GM18873 (cell line): ENCODE results near the gene CREG2.

ENCODE experiments used
- ATAC-seq: cut with Tn5 transposase; IDR thresholded peaks from one replicate; pipeline ENCODE4 v1.9.1; 2021; ENCODE audit warnings: mild to moderate bottlenecking, moderate library complexity, moderate number of reproducible peaks; ENCODE audit not compliant: unreplicated experiment, low FRiP score

Gene CREG2

DNA sequence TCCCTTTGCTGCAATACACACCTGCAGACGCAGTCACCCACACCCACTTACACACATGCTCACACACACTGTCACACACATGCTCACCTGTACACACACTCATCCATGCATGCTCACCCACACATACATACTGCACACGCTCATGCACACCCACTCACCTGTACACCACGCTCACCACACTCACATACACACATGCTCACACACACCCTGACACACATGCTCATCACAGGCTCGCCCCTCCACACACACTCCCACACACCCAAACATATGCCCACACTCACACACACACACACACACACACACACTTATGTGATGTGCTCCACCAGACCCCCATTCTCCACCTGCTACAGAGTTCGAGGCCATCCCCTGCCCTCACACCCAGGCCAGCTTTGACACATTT lies 22.8 kb upstream of the CREG2 start:
- no peak for ATAC-seq

DNA sequence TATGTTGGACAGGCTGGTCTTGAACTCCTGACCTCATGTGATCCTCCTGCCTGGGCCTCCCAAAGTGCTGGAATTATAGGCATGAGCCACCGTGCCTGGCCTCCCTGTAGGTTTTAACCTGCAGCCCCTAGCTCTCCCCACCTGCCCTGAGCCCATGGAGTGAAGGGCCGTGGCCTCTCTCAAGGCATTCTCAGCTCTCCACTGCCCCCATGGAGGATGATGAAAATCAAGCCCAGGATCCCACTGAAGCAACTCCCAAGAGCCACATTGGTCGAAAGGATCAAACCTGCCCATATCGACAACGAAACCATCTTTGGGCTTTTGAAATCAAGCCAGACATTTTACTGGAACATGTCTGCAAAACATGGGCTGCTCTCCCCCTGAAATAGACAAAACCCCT lies 22.4 kb upstream of the CREG2 start:
- ATAC-seq = no peak

DNA sequence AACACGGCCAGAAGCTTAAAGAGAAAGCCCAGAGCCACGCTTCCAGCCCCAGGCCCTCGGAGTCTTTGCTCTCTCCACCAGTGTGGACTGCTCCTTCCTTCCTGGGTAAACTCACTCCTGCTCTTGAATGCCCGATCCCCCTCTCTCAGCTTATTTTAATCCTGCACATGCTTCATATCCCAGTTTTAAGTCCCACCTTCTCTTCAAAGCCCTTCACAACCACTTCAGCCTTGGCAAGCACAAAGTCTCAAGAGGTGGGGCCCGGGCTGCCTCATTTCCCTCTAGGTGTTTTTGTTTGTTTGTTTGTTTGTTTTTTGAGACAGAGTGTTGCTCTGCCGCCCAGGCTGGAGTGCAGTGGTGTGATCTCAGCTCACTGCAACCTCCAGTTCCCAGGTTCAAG lies 21.6 kb upstream of the CREG2 start:
- no peak for ATAC-seq

DNA sequence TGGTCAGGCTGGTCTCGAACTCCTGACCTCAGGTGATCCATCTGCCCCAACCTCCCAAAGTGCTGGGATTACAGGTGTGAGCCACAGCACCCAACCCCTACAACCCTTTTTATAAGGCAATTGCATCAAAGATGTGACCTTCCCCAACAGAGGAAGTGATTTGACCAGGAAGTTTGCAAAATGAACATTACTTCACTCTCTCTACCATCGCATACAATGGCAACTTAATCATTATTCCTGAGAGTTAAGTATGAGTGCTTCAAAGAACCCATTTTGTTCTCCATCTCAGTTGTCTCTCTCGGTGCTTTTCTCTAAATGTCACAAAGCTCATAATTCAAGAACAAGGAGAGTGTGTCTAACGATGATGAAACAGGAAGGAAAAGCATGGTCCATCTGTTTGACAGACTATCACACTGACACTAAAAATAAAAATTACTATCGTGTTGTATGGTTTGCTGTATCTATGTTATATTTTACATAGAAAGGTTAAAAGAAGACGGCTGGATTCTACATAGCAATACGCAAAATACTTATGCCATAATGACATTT lies 18.1 kb upstream of the CREG2 start:
- no peak for ATAC-seq

DNA sequence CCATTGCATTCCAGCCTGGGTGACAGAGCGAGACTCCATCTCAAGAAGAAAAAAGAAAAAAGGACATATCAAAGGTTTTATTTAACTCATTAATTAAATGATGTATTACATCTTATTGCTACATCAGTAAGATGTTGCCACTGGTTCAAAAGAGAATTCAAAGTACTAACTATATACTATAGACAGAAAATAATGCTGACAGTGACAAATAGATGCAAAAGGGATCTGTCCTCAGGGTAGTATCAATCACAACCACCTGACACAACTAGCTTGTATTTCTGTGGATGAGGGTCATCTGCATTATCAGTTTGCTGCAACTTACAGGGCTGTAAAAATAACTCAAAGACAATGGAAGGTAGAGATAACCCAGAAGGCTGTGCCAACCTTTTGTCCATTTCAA lies 16.4 kb upstream of the CREG2 start:
- no peak for ATAC-seq

DNA sequence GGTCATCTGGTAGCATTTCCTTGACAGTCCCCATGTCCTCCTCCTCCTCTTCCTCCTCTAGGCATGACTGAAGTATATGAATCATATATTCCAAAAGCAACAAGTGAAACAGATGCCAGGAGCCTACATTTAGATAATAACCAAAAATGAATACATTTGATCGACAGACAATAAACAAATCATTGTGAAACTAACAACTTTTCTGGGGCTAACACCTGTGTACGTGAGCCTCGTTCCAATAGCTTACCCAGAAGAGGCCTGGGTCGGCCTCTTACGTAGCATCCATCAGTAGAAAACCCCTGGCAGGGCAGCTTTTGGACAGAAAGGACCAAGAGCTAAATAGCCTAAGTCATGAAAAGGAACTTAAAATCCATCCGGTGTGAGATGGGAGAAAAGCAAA lies 15.3 kb upstream of the CREG2 start:
- ATAC-seq = no peak

DNA sequence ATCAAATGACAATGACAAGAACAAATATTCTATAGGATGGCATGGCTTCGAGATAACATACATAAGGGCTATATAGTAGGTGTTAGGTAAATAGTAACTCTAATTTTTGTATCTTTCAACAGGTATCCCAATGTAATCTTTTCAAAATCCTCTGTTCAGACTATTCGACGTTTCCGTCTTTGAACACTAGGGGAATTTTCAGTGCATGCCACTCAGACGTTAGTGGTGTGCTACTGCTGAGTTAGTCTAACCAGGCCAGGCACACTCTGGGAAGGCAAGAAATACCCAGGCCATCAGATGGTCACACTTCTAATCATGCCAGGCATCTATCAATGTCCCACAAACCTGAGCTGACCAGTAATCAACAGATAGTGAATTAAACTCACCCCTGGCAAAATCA lies 14.6 kb upstream of the CREG2 start:
- ATAC-seq = no peak

DNA sequence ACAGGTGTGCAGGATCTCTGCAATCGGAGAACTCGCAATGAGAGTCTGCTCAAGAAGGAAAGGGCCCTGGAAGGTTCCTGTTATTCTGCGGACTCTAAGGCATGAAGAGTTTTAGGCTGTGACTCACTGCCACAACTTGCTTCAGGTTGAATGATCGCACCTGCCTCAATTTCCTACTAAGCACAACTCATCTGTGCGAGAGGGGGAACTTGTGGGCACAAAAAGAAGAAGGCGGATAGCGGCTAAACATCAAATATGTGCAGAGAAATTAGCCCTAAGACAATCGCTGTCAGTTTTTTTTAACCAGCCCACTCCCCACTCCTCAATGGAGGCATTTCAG lies 14.0 kb upstream of the CREG2 start:
- ATAC-seq = no peak

DNA sequence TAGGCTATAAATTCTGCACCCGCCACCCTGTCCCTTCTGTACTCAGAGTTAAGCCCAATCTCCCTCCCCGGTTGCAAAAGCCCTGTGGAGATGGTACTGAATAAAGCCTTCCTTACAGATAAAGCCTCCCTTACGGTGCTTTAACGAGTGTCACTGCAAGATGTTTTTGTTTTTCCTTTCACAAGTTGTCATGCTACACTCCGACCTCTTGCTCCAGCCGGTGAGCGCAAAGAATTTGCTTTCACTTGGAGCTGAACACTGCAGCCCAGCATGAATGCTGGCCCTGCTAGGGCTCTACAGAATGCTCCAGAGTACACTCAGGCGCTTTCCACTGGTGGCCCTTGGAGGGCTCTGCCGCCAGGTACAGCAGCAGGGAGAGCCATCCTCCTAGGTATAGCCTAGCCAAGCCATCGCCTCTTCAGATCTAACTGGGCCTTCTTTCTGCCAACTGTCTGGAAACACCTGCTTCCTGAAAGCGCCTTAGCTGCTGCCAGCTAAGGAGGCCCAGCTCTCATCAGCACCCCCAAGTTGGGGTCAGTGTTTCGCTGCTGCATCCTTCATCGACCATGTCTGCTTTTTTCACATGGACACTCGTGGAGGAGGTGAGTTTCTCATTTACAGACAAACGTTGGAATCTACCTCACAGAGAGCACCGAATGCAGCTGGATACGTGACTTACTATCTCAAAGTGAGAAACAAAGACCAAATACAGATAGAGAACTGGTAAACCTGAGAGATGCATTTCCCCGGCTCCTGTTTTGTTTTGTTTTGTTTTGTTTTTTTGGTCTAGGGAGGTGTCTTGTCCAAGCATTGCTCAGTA lies 13.4 kb upstream of the CREG2 start:
- ATAC-seq = no peak

DNA sequence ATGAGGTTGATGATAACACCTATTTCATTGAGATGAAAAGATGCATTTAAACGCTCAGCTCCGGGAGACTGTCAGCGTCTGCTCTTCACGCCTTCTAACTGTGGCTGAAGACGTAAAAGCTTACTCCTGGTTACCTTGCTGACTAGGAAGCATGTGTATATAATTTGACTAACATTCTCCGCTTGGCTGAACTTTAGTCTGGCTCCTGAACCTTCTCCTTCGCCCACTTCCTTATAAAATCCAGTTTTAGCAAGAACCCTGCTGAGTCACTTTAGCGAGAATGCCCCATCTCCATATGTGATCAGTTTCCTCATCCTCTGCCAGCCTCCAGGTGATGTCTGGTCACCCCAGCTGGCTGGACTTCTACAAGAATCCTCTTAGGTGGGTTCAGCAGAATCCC lies 12.7 kb upstream of the CREG2 start:
- ATAC-seq = no peak

DNA sequence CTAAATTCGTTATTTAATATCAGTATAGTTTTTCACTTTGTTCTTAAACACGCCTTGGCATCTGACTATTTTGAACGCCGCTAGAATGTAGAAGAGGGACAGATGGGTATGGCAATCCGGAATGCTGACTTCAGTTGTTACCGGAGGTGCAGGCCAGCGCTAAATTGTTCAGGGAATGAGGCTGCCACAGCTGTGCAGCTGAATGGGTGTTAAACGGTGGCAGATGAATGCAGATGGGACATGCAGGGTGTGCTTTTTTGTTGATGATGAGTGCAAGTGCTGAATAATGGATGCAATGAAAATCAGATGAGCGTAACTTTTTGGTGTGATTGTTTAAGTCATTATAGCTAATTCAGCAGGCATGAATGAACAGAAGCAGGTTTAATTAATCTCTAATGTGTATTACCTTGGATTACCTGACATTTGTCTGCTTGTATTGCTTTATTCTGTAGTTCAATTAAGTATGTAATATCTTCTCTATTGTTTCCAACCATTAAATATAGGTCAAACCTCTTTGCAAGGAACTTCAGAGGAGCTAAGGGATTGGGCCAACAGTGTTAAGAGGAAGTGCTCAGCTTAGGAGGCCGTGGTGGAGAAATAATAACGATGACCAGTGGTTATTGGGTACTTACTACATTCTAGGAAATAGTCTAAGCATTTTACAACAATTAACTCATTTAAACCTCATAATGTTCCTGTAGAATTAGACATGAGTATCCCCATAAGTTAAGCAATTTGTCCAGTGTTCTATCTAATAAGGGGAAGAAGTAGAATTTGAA lies 11.9 kb upstream of the CREG2 start:
- no peak for ATAC-seq

DNA sequence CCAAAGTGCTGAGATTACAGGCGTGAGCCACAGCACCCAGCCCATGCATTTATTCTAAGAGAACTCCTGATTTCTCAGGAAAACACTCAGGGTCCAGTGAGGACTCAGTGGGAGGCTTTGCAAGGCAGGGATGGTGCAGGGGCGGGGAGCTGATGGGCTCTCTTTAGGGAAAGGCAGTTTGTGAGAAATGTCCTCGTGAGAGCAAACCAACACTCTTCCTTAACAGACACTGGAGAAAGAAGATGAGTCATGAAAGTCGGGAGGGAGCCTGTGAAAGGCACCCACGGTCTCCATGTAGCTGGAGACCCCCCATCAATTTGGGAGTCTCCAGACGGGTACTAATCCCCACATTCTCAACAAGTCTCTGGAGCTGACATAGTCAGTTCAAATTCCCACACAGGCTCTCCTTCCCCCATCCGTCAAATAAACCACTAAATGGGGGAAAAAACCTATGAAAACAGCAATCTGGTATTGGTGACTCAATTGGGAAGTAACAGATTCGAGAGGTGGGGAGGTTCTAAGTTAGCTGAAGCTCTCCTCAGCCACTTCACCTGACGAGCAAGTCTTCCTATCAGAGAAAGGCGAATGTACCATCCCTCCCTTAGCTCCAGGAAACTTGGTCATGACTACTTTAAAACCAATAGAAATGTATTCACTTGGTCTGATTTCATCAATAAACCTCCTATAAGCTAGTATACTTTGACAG lies 11.0 kb upstream of the CREG2 start:
- ATAC-seq = no peak

DNA sequence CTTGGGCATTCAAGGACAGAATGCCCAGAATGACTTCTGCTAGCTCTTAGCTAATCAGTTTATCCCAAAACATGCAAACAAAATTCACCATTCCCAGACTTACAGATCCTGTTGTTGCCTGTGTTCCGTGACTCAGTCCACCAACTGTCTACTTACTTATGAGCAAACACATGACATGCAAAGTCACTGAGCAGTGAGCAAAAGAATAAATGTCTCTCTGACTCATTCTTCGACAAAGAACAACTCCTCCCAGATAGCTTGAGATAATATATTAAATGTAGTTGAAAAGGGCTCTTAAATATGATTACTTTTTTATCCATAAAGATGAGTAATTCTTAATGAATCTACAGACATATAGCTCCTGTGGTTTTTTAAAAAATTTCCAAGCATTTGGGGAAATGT lies 9.0 kb upstream of the CREG2 start:
- ATAC-seq = no peak

DNA sequence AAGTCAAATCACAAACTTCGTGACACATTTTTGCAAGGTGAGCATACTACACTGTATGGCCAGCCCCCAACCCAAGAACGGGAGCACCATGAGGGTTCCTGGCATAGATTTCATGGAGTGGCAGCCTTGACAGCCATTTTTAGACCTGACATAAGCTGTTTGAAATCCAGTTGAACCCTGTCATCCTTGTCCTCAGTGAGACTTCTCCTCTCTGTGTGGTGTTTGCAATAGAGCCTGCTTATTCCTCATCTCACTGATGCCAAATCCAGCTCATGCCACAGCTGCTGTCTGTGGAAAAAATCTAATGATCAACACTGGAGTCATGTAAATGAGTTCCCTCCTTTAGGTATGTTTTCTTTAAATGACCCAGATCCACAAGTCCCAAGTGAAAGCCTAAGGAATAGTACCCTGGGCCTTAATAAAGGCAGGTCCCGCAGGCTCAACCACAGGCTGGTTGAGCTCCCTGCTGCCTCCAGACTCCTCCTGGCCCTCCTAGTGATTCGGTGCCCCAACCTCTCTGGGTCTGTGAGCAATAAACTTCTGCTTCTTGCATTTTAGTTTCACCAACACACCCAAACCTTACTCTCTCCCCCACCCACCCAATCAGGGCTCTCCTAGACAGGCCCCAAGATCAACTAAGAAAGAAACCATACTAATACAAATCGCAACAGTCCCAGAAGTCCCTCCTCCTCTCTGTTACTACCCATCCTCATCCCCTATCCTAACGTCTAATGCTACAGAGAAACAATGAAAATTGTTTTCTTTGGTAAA lies 8.4 kb upstream of the CREG2 start:
- ATAC-seq = no peak

DNA sequence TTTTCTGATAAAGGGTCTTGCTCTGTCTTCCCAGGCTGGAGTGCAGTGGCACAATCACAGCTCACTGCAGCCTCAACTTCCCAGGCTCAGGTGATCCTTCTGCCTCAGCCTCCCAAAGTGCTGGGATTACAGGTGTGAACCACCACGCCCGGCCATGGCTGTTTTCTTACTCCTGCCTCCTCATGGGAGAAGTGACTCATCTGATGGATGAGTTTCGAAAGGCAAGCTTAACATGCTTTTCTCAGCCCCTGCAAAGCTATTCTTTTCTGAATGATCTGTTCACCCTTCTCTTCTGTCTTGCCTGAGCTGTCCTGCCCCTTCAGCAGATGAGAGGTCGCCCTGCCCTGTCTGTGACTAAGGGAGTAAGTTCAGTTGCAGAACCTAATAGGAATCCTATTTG lies 929 bp upstream of the CREG2 start:
- ATAC-seq = no peak

DNA sequence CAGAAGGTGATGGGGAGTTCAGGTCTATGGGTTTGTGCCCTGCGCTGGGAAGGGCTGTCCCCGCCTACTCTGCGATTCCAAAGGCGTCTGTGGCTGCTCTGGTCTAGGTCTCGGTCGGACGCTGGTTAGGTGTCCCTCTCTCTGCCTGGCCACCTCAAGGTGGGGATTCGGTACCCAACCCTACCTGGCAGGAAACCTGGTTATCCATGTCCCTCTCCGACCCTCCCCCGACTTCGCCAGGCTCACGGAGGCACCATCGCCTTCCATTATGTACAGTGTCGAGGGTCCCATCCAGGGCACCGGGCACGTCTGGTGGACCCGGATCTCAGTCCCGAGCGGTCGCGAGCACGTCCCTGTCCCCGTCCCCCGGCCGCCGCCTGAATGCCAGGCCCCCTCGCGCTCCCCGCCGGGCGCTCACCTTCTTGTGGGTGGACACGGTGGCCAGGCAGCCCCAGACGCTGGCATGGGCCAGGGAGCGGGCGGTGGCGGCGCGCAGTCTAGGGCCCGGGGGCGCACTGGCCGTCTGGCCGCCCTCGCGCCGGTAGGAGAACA lies 628 bp downstream of the CREG2 start:
- no peak for ATAC-seq

DNA sequence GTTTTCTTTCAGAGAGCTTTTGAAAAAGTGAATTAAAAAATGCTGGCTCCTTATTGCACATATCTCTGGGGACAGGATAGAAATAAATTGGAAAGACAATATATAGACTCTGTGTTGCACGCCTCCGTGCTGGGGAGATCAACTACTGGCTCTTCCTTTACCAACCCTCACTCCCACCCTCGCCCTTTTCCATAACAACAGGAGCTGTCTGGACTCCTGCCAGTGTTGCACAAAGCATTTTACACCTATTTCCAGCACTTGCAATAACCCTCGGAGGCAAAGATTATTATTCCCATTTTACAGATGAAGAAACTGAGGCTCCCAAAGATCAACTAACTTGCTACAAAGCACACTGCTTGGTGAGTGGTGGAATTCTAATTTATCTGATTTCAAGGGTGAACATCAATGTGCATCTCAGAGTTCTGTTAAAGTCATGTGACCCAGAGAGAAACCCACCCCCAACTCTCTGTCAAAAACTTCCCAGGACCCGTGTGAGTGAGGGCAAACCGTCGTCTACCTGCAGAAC lies 4.2 kb downstream of the CREG2 start:
- ATAC-seq = no peak

DNA sequence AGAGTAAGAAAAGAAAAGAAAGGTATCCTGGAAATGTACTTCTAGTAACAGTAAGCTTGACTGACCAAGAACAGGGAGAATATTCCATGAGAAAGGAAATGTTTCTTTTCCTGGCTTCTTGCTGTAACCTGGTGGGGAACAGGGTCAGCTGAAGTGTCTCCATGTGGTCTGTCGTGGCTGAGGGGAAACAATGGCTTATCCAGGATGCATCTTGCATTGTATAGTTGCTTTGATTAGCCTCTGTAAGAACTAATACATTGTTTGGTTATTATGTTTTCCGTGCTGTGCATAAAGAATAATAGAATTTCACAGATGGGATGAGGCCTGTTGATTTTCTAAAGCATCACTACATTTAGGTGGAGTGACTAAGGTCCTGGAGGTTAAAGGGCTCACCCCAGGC lies 4.9 kb downstream of the CREG2 start:
- ATAC-seq = no peak

DNA sequence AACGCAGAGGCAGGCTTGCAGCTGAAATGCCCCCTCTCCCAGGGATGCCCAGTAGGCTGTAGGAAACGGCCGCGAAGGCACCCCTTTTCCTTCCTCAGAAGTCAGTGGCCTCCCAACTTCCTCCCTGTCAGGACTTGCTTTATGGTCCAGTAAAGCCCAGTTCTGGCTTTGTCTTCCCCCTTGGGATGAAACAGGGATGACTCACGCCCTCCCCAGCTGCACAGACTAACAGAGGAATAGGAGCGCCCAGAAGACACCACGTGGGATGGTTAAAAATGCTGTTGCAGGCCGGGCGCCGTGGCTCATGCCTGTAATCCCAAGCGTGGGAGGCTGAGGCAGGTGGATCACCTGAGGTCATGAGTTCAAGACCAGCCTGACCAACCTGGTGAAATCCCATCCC lies 6.9 kb downstream of the CREG2 start:
- no peak for ATAC-seq

DNA sequence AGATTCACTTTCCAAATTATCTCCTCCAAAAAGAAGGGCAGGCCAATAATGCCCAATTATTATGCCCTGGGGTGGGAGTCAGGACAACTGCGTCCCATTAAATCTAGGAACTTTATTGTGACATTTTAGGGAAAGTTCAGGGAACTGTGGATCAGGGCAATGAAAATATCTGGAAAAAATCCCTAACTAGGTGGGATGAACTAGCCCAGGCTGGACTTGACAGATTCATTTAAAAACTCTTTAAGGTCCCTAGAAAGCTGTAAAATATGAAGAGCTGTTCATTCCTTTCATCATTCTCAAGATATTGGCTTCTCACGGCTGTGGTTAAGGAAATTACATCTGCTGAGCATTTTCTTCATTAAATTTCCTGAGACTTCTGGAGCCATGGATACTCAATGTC lies 8.2 kb downstream of the CREG2 start:
- ATAC-seq = no peak
